GM19438 (cell line): ENCODE measurements around the gene SLC13A3.

ENCODE experiments used
- ATAC-seq: cut with Tn5 transposase; IDR thresholded peaks from one replicate; pipeline ENCODE4 v1.9.1; 2021; ENCODE audit warnings: low read depth; ENCODE audit not compliant: unreplicated experiment

The SLC13A3 gene

DNA sequence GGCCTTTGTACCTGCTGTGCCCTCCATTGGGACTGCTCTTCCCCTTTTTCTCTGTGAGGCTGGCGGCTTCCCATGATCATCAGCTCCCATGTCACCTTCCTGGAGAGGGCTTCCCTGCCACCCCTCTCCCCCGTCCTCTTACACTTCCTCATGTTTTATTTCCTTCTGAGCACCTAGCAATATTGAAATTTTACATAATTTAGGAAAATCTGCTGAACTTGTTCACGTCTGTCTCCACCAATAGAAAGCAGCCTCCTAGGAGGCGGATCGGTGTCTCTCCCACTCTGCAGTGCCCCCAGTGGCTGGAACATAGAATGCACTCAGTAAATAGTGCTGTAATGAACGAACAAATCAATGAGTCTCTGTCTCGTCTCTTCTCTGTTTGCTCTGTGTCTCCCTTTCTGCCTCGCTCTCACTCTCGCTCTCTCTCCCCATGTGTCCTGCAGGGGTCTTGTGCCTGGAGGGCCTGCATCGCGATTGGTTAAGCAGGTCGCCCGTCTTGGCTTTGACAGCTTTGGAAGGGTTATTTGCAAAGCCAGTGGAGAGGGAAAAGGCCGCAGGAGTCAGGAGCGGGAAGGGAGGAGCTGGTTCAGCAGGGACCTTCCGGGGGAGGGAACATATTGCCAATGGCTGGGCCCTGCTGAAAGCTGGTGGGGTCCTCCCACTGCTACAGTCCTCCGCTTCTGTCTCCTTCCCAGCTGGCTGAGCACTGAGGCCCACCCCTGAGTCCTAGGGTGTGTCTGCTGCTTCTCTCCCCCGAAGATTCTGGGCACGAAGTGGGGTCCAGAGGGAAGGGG lies 88.7 kb downstream of the SLC13A3 start:
- ATAC-seq, result no peak

GRCh38 chr20:46562009-46562372 lies 89.3 kb downstream of the SLC13A3 start:
- ATAC-seq, result no peak

- no peak for ATAC-seq
Measured at GRCh38 chr20:46559685-46560440, 91.4 kb downstream of the SLC13A3 start.

- no peak for ATAC-seq
Measured at GRCh38 chr20:46559001-46559400, 92.3 kb downstream of the SLC13A3 start.

- no peak for ATAC-seq
Measured at GRCh38 chr20:46558511-46558959, 92.7 kb downstream of the SLC13A3 start.

DNA sequence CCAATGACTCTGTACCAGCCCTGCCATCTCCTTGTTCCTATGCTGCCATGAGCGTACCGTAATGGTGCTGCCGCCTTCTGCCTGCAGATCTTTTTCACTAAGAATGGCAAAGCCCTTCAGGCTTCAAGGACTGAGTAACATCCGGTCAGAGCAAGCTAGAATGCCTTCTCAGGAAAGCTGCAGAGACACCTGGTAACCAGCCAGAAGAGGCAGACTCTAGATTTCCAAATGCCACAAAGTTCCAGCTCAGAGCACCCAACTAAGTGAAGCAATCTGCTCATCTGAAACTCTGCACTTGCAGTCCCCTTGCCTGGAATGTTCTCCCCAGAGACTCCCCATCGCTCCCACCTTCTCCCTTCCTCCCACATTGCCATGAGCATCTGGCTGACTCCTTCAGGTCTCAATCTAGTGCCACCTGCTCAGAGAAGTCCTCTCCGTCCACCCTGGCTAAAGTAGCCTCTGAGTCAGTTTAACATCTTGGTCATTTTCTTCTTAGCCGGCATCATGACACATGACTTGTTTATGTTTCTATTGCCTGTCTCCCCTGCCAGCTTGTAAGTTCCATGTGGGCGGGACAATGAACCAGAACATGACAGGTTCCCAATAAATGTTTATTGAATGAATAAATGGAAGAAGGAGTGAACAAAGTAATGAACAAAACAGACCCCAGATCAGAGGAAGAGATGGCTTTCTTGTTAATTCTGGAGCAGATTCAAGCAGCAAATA lies 93.9 kb downstream of the SLC13A3 start:
- ATAC-seq, result no peak

GRCh38 chr20:46555370-46555956 lies 95.8 kb downstream of the SLC13A3 start:
- ATAC-seq, result no peak

DNA sequence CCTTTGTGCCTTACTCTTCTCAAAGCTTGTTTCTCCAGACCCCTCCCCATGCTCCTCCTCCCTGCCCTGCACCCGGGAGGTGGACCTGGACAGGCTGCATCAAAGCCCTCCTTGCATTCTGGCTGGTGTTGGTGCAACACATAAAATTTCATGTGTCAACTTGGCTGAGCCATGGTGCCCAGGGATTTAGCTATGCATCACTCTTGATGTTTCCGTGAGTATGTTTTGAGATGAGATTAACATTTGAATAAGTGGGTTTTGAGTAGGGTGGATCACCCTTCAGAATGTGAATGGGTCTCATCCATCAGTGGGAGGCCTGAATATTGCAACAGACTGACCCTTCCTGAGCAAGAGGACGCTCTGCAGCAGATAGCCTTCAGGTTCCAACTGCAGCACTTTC lies 96.4 kb downstream of the SLC13A3 start:
- ATAC-seq, result no peak

DNA sequence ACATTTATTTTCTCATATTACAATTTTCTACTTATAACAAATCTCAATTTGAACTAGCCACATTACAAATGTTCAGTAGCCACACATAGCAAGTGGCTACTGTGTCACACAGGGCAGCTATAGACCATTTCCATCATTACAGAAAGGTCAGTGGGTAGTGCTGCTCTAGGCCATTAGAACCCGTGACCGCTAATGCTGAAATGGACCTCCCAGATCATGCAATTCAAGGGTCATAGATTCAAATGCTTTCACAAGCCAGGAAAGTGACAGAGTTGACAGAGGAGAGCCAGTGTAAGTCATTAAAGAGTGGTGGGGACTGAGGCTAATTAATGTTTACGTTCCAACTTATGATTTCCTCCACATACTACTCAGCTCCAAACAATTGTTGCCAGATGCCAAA lies 97.3 kb downstream of the SLC13A3 start:
- no peak for ATAC-seq

DNA sequence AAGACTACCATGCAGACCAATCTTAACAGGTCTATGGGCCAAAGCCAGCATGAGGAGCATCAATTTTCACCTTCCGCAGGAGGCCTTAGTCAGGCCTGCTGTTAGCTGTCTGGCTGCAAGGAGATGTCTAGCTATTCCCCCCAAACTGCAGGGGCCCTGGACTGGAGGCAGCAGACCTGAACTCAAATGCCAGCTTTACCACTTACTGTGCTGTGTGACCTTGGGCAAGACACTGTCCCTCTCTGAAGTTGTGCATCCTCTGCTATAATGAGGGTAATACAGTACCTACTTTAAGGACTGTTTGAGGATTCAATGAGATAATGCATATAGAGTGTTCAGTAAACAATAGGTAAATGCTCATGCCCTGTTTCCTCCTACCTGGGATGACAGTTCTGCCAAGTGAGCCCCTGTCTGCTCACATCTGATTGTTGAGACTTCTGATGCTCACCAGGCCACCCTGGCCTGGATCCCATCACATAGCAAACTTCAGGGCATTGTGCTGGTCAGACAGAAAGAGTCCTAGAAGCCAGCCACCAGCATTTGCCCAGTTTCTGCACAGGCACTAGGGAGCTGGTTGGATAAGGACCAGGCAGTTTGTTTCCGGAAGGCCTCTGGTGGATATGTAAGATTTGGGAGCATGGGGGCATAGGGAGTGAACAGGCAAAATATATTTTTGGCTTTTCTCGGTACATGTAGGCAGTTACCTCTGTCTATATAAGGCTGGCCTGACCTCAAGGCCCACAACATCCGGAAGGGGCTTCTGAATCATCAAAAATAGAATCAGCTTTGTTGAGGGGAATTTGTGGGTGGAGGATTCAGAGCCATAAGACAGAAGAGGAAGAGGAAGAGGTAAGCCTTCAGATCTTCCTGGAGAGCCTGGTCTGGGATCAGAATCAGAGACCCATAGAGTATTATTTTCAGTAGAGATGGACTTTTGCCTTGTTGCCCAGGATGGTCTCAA lies 98.5 kb downstream of the SLC13A3 start:
- ATAC-seq, result peak; percentile 60

- peak; percentile 43 for ATAC-seq
Measured at GRCh38 chr20:46551522-46552381, 99.5 kb downstream of the SLC13A3 start.

DNA sequence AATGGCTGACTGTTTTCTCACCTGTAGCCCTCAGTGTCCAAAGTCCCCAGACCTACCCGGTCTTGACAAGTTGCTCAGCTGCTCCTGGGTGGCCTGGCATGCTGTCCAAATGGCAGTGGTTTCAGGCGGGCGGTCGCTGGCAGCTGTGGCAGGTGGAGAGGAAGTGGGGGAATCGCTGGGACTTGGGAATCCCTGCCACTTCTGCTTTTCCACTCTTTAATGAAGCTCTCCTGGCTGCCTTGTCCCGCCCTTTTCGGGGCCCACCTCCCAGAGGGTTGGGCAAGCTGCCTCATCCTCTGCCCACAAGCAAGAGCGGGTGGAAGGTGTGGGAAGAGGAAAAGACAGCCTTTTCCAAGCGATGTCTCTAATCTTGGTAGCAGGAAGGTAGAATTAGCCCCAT lies 100.8 kb downstream of the SLC13A3 start, which contains the start of gene OCSTAMP:
Gene OCSTAMP, minus strand, starts transcription at position 194 of the 400 bp plus-strand sequence. Its CDS starts 94 bp downstream, at position 100.
- no peak for ATAC-seq

- ATAC-seq, result no peak
Measured at GRCh38 chr20:46549188-46549972, 101.9 kb downstream of the SLC13A3 start.

DNA sequence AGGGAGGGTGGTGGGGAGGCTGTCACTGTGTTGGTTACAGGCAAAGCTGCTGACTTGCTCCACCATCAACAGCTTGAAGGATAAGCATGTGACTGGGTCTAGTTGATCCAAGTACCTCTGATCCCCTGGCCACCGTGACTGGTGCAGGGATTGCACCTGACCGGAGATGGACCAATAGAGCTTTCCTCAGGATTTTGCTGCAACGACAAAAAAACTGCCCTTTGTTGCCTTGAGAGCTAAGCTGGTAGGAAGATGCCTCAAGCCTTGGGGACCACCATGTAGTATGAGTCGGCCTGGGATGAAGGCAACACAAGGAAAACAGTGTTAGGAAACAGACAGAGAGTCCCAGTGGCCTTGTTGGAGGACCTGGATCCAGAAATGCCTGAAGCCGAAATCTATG lies 102.6 kb downstream of the SLC13A3 start:
- no peak for ATAC-seq

GRCh38 chr20:46547995-46548394 lies 103.3 kb downstream of the SLC13A3 start:
- no peak for ATAC-seq

DNA sequence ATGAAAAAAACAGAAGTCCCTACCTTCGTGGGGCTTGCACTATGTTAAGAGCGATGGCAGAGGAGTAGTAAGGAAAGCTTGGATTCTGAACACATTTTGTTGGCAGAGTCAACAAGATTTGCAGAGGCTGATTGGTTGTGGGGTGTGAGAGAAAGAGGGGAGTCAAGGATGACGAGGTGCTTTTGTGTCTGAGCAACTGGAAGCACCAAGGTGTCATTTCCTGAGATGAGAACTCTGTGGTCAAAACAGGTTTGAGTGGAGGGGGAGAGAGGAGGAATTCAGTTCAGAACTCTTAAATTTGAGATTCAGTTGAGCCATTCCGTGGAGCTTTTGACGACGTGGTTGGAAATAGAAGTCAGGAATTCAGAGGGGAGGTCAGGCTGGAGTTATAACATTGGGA lies 104.3 kb downstream of the SLC13A3 start:
- no peak for ATAC-seq

GRCh38 chr20:46546298-46546697 lies 105.0 kb downstream of the SLC13A3 start:
- ATAC-seq, result no peak

- ATAC-seq, result no peak
Measured at GRCh38 chr20:46545827-46546138, 105.5 kb downstream of the SLC13A3 start.
